Activated CD8-positive, alpha-beta memory T cell treated with anti-CD3 and anti-CD28 coated beads, Interleukin-2, amount 50 U/mL, for 24 hours (primary cell): ENCODE measurements around the gene PLP1.
"Not testable (repeated sequence)": the region's sequence is repeated elsewhere in the genome, so short reads cannot be mapped to it uniquely, and the experiment has no call there.

Source experiments
- DNase-seq: peaks from one replicate; pipeline ENCODE4 v3.0.0-alpha.2; 2020; ENCODE audit errors: extremely low read depth

The PLP1 gene, protein sequence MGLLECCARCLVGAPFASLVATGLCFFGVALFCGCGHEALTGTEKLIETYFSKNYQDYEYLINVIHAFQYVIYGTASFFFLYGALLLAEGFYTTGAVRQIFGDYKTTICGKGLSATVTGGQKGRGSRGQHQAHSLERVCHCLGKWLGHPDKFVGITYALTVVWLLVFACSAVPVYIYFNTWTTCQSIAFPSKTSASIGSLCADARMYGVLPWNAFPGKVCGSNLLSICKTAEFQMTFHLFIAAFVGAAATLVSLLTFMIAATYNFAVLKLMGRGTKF

GRCh38 chrX:103776546-103776945, at the start of gene PLP1:
TSS of gene PLP1 (plus strand) at chrX:103776840. CDS start at chrX:103776996, 156 bp downstream.
- DNase-seq: no peak

DNA sequence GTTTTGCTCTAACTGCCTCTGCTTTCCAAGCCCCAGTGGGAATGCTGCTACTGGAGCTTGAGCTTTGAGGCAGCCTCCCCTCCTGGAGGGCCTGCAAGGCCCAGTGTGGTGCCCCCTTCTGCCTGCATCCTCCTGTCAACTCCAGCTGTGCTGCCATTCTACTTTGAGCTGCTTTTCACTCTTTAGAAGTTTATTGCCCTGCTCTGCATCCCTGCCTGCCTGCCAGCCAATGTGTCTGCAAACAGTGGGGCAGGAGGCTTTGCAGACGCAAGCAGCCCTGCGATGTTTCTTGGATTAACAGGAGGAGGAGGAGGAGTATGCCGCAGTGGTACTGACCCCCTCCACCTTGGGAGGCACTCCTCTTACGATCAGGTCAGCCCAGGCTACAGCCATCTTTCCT, 49.5 kb upstream of the PLP1 start:
- DNase-seq: no peak

DNA sequence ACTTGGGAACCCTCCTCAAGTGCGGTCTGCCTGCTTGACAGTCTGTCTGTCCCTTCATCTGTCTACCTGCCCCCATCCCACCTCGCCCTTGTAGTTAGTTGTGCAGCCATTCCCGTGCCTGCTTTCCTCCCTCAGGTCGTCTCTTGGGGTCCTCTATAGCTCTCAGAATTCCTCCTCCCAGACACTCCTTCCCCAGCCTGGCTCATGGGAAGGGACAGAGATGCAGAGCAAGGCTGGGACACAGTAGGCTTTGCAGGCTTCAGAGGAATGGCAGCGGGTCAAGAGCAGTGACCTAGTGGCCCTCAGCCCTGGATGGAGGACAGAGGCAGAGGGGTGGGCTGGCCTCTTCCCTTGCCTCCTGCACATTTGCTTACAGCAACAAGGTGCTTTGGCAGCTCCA, 47.6 kb upstream of the PLP1 start:
- DNase-seq: no peak

DNA sequence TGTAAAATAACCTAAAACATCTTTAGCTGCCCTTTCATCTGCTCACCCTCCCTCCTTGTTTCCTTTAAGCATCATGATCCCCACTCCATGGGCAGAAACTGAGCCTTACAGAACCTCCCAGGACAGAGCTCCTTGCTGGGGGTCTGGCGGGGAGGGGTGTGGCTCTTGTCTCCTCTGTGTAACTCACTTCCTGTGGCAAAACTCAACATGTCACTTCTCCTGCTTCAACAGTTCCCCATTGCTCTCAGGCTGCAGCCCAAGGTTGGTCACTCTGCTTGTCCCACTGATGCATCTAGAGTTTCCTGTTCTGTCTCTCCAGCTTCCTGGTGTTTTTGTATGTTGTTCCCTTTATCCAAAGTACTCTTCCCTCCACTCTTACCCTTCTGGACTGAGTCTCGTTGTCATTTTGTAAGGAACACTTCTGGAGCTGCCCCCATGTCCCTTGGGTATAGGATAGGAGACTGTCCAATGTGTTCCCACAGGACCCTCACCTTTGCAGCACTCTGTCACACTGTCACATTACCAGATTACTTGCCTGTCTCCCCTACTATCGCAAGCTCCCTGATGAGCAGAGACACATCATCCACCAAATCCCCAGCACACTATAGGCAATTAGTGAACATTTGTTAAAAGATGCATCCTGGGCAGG, 46.4 kb upstream of the PLP1 start:
- no peak for DNase-seq

DNA sequence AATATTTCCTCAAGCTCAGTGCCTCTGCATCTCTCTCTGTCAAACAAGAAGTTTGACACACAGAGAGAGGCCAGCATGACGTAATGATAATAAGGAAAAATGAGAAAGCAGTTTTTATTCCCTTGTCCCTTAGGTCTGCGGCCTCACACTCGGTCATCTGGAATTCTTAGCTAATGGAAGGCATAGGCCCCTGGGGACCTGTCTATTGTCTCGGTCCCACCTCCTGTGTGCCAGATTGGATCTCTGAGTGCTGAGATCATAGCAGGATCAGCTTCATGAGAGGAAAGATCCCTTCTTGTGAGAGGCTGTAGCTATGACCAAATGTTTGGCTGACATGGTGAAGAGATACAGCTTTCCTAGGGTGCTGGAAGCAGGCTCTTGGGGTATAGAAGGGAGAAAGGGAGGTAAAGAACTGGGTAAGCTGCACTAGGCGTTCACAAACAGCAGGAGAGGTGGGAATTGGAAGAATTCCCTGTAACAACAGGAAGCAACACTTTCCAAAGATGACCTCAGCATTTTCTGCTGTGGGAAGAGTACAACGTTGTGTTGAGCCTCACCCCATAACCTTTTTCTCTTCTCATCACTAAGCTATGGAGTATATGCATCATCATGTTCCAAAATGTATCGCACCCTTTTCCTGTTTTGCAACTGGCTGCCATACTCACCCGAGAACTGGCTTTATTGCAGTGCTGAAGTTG, 45.7 kb upstream of the PLP1 start:
- DNase-seq: no peak

DNA sequence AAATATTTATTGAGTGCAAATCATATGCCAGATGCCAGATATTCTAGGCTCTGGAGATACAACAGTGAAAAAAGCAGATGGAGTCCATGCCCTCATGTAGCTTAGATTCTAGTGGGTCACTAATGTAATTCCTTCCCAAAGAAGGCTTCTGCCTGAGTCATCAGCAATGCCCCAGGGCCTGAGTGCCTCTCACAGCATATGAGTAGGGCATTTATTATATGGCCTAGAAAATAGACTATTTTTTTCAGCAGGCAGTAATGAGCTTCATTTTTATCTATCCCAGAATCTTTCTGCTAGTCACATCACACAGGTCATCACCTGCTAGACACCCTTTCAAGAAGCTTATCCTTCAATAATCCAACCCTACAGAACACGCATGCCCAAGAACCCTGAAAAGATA, 43.6 kb upstream of the PLP1 start:
- no peak for DNase-seq

DNA sequence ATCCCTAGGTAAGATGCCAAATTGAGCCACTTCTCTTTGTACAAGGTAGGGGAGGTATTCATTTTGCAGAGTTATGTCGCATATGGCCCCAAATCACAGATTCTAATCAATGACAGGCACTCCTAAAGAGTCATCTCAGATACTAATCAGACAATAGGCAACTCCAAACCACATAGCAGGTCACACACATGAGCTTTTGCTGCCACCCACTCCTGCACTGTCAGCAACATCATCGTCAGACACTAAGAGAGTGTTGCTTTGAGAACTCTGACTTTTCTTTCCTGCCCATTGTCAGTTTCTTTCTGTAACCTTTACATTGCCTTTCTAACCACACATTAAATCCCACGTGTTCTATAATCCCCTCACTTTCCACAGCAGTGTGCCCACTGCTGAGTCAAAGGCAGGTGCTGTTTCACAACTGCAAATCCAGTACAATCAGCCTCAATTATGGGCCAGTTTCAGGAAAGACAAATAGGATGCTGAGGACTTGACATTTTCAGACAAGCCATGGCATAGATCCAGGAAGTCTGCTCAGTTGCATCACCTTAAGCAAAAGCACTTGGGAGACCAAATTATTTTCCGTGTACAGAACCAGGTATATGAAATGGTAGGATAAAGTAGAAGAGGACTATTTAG, 42.4 kb upstream of the PLP1 start:
- no peak for DNase-seq

DNA sequence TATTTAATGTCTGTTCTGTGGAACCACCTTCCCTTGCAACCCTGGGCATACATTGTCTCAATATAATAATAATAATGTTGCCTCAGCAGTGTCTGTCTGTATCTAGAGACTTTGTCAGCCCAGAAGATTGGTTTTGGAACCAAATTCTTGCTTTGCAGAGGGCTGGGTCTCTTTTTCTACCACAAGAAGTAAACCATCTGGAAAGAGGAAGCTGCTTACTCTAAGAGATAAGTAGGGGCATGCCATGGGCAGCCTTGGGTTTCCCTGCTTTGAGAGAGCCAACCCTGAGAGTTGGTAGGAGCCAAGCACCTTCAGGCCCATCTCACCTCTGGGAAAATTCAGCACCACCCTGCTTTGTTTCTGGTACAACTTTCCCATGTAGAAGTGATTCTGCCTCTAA, 38.9 kb upstream of the PLP1 start:
- no peak for DNase-seq

DNA sequence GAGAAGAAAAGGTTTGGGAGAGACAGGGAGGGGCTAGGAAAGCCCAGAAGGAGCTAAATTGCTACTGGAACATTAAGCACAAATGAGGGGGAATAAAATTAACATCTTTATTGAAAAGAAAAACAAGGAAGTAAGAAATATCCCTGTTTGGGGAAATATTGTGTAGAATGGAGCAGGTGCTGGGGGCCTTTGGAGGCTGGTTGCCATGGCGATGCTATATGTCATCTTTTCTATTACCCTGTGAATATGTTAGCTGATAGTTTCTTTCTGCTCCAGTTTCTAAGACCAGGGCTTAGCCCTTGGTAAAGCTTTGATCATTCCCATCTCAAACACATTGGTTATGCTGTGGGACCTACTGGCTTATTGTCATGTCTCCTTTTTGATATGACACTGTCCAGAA, 37.2 kb upstream of the PLP1 start:
- no peak for DNase-seq

GRCh38 chrX:103741879-103742278, 34.8 kb upstream of the PLP1 start:
- DNase-seq: no peak

- DNase-seq: no peak
These were observed 34.3 kb upstream of the PLP1 start for GRCh38 chrX:103742339-103742738.

GRCh38 chrX:103747163-103747562, 29.5 kb upstream of the PLP1 start:
- no peak for DNase-seq

DNA sequence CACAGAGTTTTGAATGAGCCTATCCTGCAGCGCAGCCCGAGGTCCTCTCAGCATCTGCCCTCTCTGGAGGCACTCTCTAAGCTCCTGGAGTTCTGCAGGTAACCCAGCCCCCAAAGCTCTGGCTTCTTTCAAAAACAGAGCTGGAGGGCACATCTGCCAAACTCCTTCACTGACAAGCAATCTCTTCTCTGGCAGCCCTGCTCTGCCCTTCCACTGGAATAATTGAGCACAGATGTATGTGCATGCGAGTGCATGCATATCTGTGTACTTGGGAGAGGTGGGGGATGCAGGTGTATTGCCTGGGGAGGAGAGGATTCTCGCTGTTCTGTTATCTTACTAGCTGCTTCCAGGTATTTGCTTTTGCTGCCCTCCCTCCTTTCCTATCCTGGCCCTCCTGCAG, 22.2 kb upstream of the PLP1 start:
- DNase-seq: no peak

- no peak for DNase-seq
These were observed 19.9 kb upstream of the PLP1 start for GRCh38 chrX:103756736-103757135.

- DNase-seq: no peak
These were observed 18.1 kb upstream of the PLP1 start for GRCh38 chrX:103758555-103758954.

GRCh38 chrX:103763541-103763940, 13.1 kb upstream of the PLP1 start:
- DNase-seq: not testable (repeated sequence)

GRCh38 chrX:103766813-103767555, 9.7 kb upstream of the PLP1 start:
- not testable (repeated sequence) for DNase-seq

GRCh38 chrX:103773445-103773844, 3.2 kb upstream of the PLP1 start:
- DNase-seq: no peak

DNA sequence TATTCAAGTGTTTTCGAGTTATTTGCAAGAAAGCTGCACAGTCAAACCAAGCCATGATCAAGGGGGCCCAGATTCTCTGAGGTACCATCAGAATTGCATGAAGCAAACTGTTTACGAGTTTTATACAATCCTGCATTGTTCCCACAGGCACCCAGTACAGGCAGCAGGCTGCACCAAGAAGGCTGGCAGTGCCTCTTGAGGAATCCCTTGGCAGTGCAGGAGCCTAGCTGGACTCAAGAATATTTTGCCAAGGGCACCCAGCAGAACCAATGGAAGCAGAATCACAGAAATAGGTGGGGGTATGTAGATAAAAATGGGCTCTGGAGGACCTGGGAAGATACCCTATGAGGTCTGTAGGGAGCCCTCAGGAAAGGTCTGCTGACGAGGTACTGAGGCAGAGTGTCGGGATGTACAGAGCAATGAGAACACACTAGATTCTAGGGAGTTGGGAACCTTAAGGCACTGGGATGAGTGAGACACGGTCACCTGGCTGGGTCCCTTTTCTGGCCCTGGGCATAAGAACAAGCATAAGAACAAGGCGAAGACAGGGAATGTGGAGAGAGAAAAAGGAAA, 2.5 kb upstream of the PLP1 start:
- DNase-seq: no peak

DNA sequence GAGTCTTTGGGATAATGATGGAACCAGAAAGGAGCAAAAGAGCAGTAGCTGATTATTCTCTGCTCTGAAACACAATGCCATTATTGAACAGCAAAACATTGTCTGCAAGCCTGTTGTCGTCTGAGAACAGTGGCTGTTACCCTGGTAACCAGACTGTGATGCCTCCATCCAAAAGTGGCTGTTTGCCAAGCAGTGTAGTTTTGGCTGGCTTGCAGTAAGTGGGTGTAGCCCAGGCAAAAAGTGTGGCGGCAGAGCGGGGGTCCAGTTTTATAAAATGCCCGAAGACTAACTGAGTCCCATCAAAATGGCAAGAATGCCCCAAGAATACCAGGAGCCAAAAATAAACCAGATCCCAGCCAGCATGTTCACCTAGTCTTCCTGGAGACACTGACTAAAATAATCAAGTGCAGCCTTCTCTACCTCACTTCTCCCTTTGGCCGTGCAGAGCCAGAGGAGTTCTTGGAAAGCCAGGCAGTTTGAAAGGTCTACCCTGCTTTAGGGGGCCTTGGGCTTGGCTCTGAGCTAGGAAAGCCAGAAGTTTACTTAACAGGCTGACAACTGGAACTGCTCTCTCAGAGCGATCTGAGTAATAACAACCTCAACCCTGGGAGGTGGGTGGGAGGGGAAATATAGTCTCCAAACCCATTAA, 2.6 kb downstream of the PLP1 start:
- no peak for DNase-seq
